Neural cell (in vitro differentiated cells): ENCODE results near the gene STIM1. TPM values are rescaled to one million over a fixed set of nuclear protein-coding genes. Genes with fewer than 3 reads are reported as not detected.

Experiments
- H2AFZ ChIP-seq: fragments of 200-600, 300-800 bp; sonication (generic), shearing (Covaris generic); 2 replicates; pipeline ENCODE4 v1.6.0; 2014; ENCODE audit warnings: low read depth, mild to moderate bottlenecking, antibody characterized with exemption, low read length, moderate library complexity
- H3F3A ChIP-seq: fragments of 200-600 bp; shearing (Covaris generic); 2 replicates; pipeline ENCODE4 v1.6.1; 2016; ENCODE audit warnings: mild to moderate bottlenecking, moderate library complexity, mixed read lengths, antibody characterized with exemption, low read length; ENCODE audit not compliant: insufficient read depth, poor library complexity, severe bottlenecking
- H3K27ac ChIP-seq: fragments of 200-600, 300-800 bp; sonication (generic), shearing (Covaris generic); 2 replicates; pipeline ENCODE4 v1.5.1; 2014; ENCODE audit warnings: mild to moderate bottlenecking, low read length, moderate library complexity
- H3K27me3 ChIP-seq: fragments of 300-800, 200-600 bp; sonication (generic), shearing (Covaris generic); 2 replicates; pipeline ENCODE4 v1.6.0; 2014; ENCODE audit warnings: mild to moderate bottlenecking, low read depth, low read length, moderate library complexity; ENCODE audit not compliant: insufficient read depth
- H3K36me3 ChIP-seq: fragments of 300-800, 200-600 bp; sonication (generic), shearing (Covaris generic); 2 replicates; pipeline ENCODE4 v1.5.1; 2014; ENCODE audit warnings: mild to moderate bottlenecking, antibody characterized with exemption, low read length, moderate library complexity; ENCODE audit not compliant: insufficient read depth
- H3K4me2 ChIP-seq: fragments of 300-800, 200-600 bp; sonication (generic), shearing (Covaris generic); 2 replicates; pipeline ENCODE4 v1.6.0; 2014; ENCODE audit warnings: mild to moderate bottlenecking, low read length
- H3K4me3 ChIP-seq: fragments of 300-800, 200-600 bp; sonication (generic), shearing (Covaris generic); 2 replicates; pipeline ENCODE4 v1.5.1; 2014; ENCODE audit warnings: mild to moderate bottlenecking, low read length, moderate library complexity
- H3K79me2 ChIP-seq: fragments of 200-600 bp; shearing (Covaris generic); replicated peaks from 2 replicates; pipeline ENCODE4 v1.6.0; 2014; ENCODE audit warnings: mild to moderate bottlenecking, low read length, moderate library complexity; ENCODE audit not compliant: insufficient read depth
- H3K9ac ChIP-seq: fragments of 300-800, 200-600 bp; sonication (generic), shearing (Covaris generic); 2 replicates; pipeline ENCODE4 v1.6.1; 2016; ENCODE audit warnings: mild to moderate bottlenecking, low read length, mixed read lengths
- H3K9me2 ChIP-seq: fragments of 200-600 bp; shearing (Covaris generic); 2 replicates; pipeline ENCODE4 v1.6.1; 2016; ENCODE audit warnings: mild to moderate bottlenecking, low read length, mixed read lengths; ENCODE audit not compliant: insufficient read depth
- H3K9me3 ChIP-seq: fragments of 200-600, 300-800 bp; sonication (generic), shearing (Covaris generic); 2 replicates; pipeline ENCODE4 v1.6.1; 2016; ENCODE audit warnings: mild to moderate bottlenecking, mixed run types, low read length, moderate library complexity, mixed read lengths
- H4K20me1 ChIP-seq: fragments of 200-600 bp; shearing (Covaris generic); 2 replicates; pipeline ENCODE4 v1.6.1; 2016; ENCODE audit warnings: mild to moderate bottlenecking, mixed run types; ENCODE audit not compliant: insufficient read depth
- CTCF ChIP-seq: fragments of 450-650 bp; IDR thresholded peaks from 2 replicates; pipeline ENCODE4 v1.5.1; 2014; ENCODE audit warnings: antibody characterized with exemption, mild to moderate bottlenecking, moderate library complexity; ENCODE audit not compliant: poor library complexity, severe bottlenecking
- EP300 ChIP-seq: fragments of 450-650 bp; conservative IDR thresholded peaks from 2 replicates; pipeline ENCODE4 v1.6.1; 2014; ENCODE audit warnings: antibody characterized with exemption, mild to moderate bottlenecking, moderate library complexity; ENCODE audit not compliant: poor library complexity, severe bottlenecking
- EZH2 ChIP-seq: fragments of 200-600, 300-800 bp; shearing (Covaris generic), sonication (generic); IDR thresholded peaks from 2 replicates; pipeline ENCODE4 v1.6.1; 2014; ENCODE audit warnings: antibody characterized with exemption, low read length, borderline replicate concordance, mild to moderate bottlenecking; ENCODE audit not compliant: insufficient read depth, poor library complexity, severe bottlenecking
- MXI1 ChIP-seq: fragments of 450-650 bp; conservative IDR thresholded peaks from 2 replicates; pipeline ENCODE4 v1.6.1; 2014; ENCODE audit warnings: antibody characterized with exemption, mild to moderate bottlenecking; ENCODE audit not compliant: poor library complexity, severe bottlenecking
- POLR2AphosphoS5 ChIP-seq: IDR thresholded peaks from 2 replicates; pipeline ENCODE4 v1.6.1; 2012
- RAD21 ChIP-seq: fragments of 450-650 bp; conservative IDR thresholded peaks from 2 replicates; pipeline ENCODE4 v1.6.1; 2014; ENCODE audit warnings: antibody characterized with exemption, mild to moderate bottlenecking, moderate library complexity
- REST ChIP-seq: IDR thresholded peaks from 2 replicates; pipeline ENCODE4 v1.6.1; 2012; ENCODE audit warnings: borderline replicate concordance
- SMC3 ChIP-seq: fragments of 450-650 bp; conservative IDR thresholded peaks from 2 replicates; pipeline ENCODE4 v1.6.1; 2014; ENCODE audit warnings: antibody characterized with exemption, mild to moderate bottlenecking, moderate library complexity; ENCODE audit not compliant: poor library complexity
- TAF1 ChIP-seq: IDR thresholded peaks from 2 replicates; pipeline ENCODE4 v1.6.1; 2012; ENCODE audit warnings: low read depth
- polyA plus RNA-seq: library from polyadenylated mRNA; depleted of rRNA; stranded (reverse); fragments of >200 nt; gene quantifications from 2 replicates; pipeline ENCODE4 v1.2.3, GENCODE V29; 2014

STIM1 gene
- polyA plus RNA-seq, 1 donor from 2014 or later = 14.5 TPM

- Histone ChIP-seq H3F3A (no peaks in the 10 kb centered on the region), H3K9me2 (no peaks in the 10 kb centered on the region), H3K4me2 (no peak overlapping the region), H3K9ac (no peak overlapping the region), H3K36me3 (no peaks in the 10 kb centered on the region), H3K79me2 (no peaks in the 10 kb centered on the region), H3K4me3 (no peak overlapping the region), H2AFZ (no peak overlapping the region), H3K9me3 (no peaks in the 10 kb centered on the region), H4K20me1 (no peaks in the 10 kb centered on the region), H3K27ac (no peak overlapping the region), H3K27me3 (no peaks in the 10 kb centered on the region)
- no peak for TF ChIP-seq SMC3
- no peak for TF ChIP-seq MXI1
- TF ChIP-seq EZH2 = no peak
- no peak for TF ChIP-seq POLR2AphosphoS5
- no peak for TF ChIP-seq REST
- TF ChIP-seq EP300 = no peak
- no peak for TF ChIP-seq CTCF
- TF ChIP-seq RAD21 = no peak
- no peak for TF ChIP-seq TAF1
These were observed 33.4 kb downstream of the STIM1 start for GRCh38 chr11:3888876-3889275.

- no peaks in the 10 kb centered on the region for H3K9me3 ChIP-seq
- TF ChIP-seq POLR2AphosphoS5 = no peak
- no peak for TF ChIP-seq RAD21
- no peak for TF ChIP-seq TAF1
- no peak for TF ChIP-seq REST
- TF ChIP-seq EP300 = no peak
- TF ChIP-seq SMC3 = no peak
- TF ChIP-seq EZH2 = no peak
- no peak for TF ChIP-seq CTCF
- TF ChIP-seq MXI1 = no peak
- no peaks in the 10 kb centered on the region for H3F3A ChIP-seq
These were observed 34.5 kb downstream of the STIM1 start for GRCh38 chr11:3890014-3890413.

More at GRCh38 chr11:3890014-3890413, 34.5 kb downstream of the STIM1 start:
- no peak overlapping the region for H3K9ac ChIP-seq
- no peaks in the 10 kb centered on the region for H3K27me3 ChIP-seq
- H2AFZ ChIP-seq = no peak overlapping the region
- no peak overlapping the region for H3K4me3 ChIP-seq
- no peaks in the 10 kb centered on the region for H4K20me1 ChIP-seq
- H3K79me2 ChIP-seq = no peaks in the 10 kb centered on the region
- no peaks in the 10 kb centered on the region for H3K9me2 ChIP-seq
- H3K27ac ChIP-seq = no peak overlapping the region
- H3K4me2 ChIP-seq = no peak overlapping the region
- H3K36me3 ChIP-seq = no peaks in the 10 kb centered on the region
